NCI-H1048 (cell line): ENCODE results near the gene MX1.

Experiments
- DNase-seq: peaks from one replicate; lab custom pipeline; 2025; lab: John Stamatoyannopoulos, UW

MX1 gene

GRCh38 chr21:41460578-41461527 is 34.8 kb downstream of the MX1 start:
- DNase-seq: peak; percentile 31

DNA sequence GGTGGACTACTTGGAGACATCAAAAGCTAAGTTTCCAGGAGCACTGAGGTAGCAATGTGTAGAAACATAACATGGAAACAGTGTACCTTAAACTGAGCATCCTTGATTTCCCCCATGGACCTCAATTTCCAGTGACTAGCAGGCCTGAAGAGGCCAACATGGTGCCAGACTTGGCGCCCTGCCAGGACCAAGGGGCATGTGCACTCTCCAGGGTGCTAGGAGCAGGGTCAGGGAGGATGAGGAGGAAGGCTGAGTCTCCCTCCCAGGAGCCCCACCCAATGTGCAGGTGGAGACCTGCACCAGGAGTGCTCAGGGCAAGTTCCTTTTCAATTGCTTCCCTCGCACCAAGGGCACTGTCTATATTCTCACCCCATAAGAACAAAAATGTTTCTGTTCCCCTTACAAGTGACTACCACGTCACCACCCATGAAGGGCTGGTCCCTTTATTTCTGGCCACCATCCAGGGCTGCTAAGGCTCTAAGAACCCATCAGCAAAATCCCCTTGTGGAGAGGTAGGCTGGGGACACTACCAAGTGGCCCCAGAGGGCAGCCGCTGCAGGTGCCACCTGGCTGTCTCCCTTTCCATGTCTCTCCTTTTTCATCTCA is 39.2 kb downstream of the MX1 start:
- no peak for DNase-seq

- no peak for DNase-seq
These were observed 40.2 kb downstream of the MX1 start for GRCh38 chr21:41466024-41466820.

- DNase-seq: no peak
These were observed 44.0 kb downstream of the MX1 start for GRCh38 chr21:41470054-41470453.

DNA sequence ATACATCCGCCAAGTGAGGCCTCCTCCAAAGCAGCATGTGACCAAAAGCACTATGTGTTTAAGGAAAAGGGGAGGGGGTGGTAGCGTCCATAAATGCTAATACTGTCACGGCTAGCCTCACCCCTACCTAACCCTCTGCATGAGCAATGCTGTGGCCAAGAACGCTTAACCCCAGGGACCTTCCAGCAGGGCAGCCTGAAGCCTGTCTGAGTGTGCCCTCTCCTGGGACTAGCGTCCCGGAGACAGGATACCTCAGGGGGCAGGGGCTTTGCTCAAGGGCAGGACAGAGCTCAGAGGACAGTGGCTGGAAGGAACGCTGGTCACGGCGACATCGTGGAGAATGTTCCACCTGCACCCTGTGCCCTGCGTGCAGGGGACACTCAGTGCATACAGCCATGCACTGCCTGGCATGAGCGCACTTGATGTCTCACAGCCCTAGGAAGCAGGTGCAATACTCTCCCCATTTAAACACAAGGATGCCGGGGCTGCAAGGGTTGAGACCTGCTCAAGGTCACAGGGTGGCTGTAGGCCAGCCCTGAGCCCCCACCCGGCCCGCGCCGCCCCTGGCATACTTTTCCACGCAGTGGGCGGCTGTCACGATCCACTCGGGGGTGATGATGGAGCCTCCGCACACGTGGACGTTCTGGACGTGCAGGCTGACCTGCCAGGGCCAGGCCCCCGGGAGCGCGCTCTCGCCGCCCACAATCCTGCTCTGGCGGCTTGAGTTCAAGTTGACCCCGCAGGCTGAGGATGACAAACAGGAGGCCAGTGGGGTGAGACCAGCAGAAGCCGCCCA is 46.9 kb downstream of the MX1 start:
- no peak for DNase-seq

DNA sequence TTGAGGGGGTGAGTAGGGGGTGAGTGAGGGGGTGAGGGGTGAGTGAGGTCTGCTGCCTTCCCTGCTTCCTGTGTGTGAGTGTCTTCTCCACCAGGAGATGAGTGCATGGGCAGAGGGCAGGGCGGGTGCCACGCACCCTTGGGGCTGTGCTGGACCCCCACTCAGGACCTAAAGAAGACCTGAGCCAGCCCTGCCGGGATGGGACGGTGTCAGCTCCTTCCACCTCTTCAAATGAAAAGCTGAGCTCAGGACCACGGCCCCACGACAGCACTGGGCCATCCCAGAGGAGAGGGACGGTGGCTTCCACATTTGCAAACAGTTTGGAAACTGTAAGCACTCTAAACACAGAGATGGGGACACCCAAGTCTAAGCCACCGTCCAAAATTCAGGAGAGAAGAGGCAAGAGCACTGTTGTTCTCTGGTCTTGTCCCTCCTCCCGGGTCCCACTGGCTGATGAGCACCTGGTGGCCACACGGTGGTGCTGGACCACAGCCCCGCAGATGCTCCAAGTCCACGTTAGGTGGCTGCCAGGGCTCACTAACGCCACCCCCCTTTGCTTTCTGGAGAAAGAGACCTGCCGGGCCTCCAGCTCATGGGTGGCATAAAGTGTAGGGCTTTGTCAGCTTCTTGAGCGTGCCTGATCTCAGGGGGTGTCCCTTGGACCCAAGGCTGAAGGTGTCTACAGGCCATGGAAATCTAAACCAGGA is 49.8 kb downstream of the MX1 start:
- no peak for DNase-seq

DNA sequence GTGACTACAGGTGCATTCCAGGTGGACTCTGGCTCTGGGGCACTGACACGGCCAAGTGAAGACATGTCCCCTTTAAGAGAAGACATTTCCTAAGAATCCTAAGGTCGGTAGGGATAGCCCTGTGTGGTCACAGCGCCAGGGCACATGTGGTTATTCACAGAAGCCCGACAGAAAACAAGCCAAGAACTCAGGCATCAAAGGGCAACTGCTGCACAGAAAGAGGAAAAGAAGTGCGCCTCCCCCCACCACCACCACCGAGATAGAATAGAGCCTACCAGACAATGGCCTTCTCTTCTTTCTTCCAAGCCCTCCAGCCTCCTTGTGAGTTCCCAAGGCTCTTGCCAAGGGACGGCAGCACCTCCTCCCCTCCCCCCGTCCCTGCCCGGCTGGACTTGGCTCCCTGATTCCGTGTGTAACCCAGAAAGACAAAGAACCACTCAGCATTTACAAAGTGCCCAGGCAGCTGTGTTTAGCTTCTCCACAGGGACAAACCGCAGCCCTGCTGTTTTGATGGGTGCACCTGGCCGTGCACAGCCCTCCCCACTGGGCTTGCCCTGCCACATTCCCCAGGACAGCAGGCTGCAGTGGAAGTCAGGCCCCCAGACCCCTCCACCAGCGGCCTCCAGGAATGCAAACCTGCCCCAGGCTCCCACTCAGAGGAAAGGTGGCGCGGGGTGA is 51.7 kb downstream of the MX1 start:
- DNase-seq: no peak

DNA sequence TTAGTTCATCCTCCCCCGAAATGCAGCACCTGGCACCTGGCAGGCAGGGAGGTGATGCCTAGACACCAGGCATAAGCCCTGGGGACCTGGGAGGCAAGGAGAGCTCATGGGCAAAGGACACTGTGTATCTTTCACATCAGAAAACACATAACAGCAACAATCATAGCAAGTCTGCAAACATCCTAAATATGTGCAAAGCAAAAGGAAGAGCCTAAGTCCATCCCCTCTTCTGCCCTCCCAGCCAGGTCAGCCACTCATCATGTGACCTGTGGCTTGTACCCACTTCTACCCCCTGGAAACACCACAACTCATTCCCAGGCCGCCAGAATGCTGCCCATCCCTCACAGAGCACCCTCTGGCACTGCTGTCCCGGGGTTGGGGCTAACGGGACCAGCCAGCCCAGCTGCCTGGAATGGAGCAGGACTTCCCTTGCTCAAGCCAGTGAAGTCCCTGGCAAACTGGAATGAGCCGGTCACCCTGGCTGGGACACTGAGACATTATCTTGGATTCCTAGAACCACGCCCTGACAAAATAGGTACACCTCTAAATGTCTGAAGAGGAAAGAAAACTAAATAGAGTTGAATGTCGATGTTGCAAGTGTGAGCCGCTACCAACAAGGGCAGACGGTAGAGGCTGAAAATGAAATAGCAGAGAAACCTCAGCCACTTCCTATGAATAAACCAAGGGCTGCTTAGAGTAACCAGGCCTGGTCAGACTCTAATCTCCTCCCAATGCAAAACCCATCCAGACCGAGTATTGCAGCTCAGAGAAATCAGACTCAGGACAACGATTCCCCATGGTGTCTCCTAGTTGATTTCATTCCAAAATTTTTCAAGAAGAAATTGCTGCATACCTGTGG is 52.5 kb downstream of the MX1 start:
- no peak for DNase-seq

DNA sequence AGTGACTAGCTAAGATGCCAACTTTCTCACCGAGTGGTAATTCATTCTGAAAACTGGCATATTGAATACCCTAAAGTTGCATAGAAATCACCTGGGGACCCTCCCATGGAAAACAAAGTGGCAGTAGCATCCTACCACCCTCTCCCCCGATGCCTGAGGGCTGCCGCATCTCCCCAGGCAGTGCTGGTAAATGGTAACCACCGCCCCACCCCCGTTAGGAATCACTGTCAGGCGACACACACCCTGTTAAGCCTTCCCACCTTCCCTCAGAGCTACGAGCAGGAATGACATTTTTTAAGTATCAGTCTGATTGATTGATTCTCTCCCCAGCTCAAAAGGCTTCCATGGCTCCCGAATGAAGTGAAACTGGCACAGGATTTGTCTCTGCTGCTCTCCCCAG is 53.6 kb downstream of the MX1 start:
- no peak for DNase-seq

GRCh38 chr21:41480086-41480690 is 54.1 kb downstream of the MX1 start:
- no peak for DNase-seq

- no peak for DNase-seq
These were observed 55.2 kb downstream of the MX1 start for GRCh38 chr21:41481191-41481590.

DNA sequence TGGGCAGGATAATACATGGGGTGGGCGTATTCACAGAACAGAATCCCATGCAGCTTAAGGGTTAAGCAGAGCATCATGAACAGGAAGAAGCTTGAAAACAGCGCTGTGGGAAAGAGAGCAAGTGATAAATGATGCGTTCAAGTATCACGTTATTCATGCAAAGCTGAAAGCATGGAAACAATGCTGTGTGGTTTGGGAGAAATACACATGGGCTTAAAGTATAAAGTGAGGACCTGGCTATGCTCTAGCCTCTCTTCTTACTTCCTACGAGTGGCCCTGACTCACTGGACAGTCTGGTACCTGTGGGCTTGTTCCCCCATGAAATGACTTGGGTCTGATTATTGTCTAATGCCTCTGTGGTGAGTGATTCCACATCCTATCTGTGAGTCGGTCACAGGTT is 56.3 kb downstream of the MX1 start:
- DNase-seq: no peak

DNA sequence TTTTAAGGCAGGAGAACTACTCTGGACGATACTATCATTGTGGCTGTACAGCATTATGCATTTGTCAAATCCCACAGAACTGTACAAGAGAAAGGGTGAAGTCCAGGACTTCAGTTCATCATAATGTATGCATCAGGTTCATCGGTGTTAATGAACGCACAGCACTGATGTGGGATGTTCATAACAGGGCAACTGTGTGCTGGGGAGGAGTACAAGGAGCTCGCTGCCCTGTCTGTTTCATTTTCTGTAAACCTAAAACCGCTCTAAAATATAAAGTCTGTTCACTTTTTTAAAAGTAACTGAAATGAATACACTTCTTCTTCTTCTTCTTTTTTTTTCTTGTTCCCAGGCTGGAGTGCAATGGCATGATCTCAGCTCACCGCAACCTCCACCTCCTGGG is 56.9 kb downstream of the MX1 start:
- no peak for DNase-seq

DNA sequence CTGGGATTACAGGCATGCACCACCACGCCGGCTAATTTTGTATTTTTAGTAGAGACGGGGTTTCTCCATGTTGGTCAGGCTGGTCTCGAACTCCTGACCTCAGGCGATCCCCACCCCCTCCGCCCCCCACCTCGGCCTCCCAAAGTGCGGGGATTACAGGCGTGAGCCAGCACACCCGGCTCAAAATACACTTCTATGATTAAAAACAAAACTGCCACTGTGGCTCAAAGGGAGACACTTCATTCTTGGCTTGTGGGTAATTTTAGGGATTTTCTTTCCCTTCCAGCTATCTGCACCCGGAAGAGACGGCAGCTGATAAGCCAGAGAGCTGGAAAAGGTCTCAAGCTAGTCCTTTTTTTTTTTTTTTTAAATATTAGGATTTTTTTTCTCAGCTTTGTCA is 57.4 kb downstream of the MX1 start:
- no peak for DNase-seq

DNA sequence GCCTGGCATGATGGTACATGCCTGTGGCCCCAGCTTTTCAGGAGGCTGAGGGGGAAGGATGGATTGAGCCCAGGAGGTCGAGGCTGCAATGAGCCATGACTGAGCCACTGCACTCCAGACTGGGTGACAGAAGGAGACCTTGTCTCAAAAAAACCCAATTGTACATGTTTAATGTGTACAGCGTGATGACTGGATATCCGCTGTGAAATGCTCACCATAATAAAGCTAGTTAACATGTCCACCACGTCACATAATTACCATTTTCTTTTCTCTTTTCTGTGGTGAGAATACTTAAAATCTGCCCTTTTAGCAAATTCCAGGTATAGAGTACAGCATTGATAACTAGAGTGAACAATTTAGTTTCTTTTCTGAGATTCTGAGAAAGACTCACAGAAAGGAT is 57.9 kb downstream of the MX1 start:
- no peak for DNase-seq

GRCh38 chr21:41487082-41487481 is 61.0 kb downstream of the MX1 start:
- DNase-seq: no peak

DNA sequence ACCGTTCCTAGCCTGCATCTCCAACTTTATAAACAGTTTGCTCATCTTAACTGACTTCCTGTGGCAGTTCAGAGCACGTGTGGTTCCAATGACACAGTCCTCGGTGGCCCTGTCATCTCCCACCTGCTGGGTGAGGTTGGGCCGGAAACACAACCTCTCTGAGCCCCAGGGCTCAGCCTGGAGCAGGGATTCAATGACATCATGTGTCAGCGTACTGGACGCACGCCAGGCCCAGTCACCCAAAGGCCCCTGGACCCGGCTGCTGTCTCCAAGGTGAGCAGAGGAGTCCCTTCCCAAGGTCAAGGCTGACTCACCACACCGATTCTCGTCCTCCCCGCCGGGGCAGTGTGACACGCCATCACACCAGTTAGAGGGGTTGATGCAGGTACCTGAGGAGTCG is 62.0 kb downstream of the MX1 start:
- no peak for DNase-seq

- no peak for DNase-seq
These were observed 63.3 kb downstream of the MX1 start for GRCh38 chr21:41489329-41489728.

GRCh38 chr21:41490330-41490729 is 64.3 kb downstream of the MX1 start:
- DNase-seq: no peak
